ENCODE data around the gene SEPTIN2.
A peak's percentile ranks its signal among the peaks of the same experiment; 100 is the strongest.
"Not testable (repeated sequence)": the region's sequence is repeated elsewhere in the genome, so short reads cannot be mapped to it uniquely, and the experiment has no call there.

The SEPTIN2 gene

DNA sequence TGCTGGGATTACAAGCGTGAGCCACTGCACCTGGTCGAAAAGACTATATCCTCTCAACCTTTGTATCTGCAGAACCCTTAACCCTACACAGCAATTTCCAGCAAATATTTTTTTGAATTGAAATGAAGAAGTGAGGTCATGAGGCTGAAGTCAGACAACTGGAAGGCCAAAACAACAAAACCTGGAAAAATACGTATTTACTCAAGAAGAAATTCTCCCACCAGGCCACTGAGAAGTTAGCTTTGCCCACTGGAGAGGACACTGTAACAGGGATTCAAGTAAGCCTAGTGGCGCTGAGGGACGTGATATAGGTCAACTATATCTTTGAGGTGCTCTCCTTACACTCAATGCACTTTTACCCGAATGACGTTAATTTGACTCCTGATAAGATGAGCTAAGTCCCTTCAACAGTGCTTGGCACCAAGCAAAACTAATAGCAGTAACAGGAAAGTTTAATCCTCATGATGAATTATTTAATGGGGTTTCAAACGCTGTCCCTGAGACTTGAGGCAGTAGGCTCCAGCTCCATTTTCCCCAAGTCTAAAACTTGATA is 2.1 kb upstream of the SEPTIN2 start:
- no peak for DNase-seq (ENCODE audit: low spot score)

DNA sequence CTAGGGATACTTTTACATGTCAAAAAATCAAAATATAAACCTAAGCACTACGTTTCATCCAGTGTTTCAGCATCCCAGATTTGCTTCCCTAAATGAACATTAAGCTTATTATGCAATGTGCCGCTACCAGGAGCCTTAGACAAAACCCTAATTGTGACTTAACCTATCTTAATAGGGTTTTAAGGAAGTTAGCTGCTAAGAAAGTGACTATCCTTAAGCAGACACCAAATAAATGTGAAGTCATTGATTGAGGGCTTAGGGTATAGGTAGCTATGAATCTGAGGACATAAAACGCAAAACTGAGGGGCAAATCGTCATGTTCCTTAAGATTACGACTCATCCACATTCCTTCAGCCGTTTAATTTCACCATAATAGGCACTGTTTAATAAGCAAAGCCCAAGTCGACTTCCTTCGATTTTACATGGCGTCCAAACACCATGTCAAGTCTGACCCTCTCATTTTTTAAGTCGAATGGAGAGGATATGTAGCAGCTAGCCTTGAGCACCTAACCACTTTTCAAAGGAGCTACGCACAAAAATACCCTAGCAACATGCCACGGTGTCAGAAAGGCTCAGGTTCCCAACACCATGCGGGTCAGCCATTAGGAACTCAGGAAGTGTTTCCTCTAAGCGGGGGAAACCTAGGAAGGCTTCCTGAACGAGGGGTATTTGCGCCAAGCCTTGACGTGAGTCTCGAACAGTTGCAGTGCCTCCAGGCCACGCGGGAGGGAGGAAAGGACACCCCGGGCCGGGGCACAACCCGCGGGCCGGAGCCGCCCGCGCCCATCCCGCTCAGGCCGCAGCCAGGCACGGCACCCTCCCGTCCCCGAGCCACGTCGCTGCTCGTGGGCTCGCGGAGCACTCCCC is 1.3 kb upstream of the SEPTIN2 start:
- DNase-seq (ENCODE audit: low spot score): no peak

DNA sequence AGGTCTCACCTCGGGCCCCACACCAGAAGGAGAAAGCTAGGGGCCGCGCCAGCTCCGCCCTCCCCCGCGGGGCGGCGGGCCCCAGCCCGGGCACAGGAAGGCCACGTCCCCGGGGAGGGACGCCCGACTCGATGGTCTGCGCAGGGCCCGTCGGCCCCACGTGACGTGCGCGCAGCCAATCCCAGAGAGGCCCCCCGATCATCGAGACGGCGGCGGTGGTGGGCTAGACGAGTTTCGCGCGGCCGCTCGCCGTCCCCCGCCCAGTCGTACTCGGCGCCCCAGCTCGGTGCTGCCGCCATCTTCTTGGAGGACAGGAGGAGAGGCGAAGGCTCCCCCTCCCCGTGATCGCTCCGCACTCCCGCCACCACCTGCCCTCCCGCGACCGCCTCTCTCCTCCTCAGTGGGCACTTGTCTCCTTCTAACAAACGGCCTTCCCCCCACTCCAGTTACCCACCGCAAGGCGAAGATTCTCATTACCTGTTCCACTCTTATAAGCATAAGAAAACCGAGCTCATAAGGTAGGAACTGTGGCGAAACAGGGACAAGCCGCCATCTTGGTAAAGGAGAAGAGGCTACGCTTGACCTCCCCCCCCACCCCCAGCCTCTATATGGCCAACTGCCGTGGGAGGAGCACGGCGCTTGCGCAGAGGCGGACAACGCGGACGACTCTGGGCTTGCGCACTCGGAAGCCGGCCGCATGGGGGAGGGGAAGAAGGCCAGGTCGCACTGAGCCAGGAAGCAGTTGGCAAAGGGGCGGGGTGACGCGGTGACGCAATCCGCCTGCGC is 439 bp upstream of the SEPTIN2 start, which contains the start of gene HDLBP:
TSS of gene HDLBP (minus strand) at position 580 of the 786 bp plus-strand sequence. CDS start 48,803 bp downstream, outside the sequence.
- peak; percentile 98 for DNase-seq (ENCODE audit: low spot score)

DNA sequence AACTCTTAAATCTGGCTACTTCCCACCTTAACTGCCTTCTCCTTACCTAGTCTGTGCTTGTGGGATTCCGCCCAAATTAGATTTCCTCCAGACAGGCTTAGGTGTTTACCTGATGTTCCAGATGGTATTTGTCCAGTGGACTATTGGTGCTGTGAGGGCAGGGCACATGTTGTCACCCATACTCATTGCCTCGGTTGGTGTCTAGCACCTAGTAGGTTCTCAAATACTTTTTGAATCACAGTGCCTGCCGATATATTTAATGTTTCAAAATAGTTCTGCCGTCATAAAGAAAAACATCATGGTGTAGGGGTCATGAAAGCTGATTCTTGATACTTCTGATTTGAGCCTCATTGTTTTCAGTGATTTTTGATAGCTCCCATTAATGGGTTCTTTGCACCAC is 1.1 kb downstream of the SEPTIN2 start:
- no peak for DNase-seq (ENCODE audit: low spot score)

DNA sequence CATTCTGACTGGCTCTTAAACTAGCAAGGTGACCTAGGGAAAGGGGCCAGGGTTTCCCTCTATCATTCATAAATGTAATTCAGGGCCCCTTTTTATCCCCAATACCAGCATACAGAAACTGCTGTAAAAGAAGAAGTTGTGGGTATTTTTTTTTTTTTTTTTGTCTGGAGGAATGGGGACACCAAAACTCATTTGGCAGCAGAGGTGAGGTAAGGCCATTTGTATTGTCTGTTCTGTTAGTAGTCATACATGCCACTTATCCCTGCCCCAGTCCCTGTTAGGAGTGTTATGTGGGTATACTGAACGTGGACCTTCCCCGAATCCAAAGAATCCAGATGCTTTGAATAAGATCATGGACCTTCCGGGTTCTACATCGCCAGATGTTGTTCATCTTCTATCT is 1.7 kb downstream of the SEPTIN2 start:
- no peak for DNase-seq (ENCODE audit: low spot score)

DNA sequence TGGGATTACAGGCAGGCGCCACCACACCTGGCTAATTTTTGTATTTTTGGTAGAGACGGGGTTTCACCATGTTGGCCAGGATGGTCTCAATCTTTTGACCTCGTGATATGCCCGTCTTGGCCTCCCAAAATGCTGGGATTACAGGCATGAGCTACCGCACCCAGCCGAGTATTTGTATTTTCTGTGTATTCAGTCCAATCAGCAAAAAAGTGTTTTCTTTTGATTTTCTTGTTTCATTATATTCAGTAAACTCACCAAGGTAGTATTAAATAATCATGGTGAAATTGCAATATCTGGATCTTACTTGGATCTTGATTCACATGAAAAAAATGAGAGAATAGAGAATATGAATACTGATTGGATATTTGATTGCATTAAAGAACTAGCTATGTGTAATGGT is 3.1 kb downstream of the SEPTIN2 start:
- not testable (repeated sequence) for DNase-seq (ENCODE audit: low spot score)

DNA sequence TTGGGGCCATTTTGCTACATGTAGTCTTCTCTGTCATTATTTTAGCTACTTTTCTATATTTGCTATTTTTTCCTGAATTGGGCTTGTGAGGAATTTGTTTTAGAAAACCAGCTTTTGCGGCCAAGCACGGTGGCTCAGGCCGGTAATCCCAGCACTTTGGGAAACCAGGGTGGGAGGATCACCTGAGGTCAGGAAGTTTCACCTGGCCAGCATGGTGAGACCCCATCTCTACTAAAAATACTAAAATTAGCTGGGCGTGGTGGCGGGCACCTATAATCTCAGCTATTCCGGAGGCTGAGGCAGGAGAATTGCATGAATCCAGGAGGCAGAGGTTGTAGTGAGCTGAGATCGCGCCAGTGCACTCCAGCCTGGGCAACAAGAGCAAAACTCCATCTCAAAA is 4.7 kb downstream of the SEPTIN2 start:
- DNase-seq (ENCODE audit: low spot score): no peak

DNA sequence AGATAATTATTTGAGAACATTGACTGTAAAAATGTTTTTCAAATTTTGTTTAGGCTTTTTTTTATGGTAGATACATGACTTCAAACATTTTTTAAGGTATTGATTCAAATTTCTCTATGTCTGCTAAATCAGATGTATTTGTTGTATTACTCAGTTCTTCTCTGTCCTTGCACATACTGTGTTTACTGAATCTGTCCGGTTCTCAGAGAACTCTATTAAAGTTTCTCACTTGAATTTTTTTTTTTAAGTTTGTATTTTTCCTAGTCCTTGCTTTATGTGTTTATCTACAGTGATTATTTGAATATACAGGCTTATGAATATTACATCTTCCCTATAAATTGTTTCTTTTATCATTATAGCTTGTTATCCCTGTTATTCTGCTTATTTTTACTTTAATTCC is 5.3 kb downstream of the SEPTIN2 start:
- DNase-seq (ENCODE audit: low spot score): no peak

DNA sequence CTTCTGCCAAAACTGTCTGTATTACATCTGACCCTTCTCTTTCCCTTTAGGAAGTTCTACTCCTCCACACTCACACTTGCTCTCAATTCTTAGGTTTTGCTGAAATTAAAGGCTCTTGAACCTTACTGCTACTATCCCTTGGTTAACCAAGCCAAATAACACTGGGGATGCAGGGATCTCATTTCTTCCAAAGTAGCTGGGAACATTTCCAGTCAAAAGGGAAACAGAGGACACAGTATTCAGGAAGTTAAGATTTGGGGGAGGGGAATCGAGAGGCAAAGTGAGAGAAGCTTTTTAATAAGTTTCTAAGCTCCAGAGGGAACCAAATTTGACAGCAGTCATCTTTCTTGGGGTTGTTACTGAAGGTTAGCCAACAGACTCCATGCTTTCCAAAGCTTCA is 6.2 kb downstream of the SEPTIN2 start:
- DNase-seq (ENCODE audit: low spot score): no peak

DNA sequence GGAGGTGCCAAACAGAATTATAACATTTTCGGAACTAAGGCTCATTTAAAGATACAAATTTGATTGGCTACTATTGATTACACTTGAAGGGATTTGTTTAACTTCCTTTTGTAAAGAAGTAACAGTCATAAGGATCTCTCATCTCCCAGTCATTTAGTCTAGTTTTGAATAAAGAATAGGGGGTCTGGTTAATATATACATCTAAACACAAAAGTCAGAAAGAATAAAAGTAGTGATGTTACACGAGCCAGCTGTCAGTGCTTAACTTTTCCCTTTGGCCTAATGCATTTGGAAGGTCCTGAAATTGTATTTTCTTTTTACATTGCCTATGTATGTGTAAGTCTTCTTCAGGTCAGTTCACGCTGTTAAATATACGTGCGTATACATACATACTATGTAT is 8.1 kb downstream of the SEPTIN2 start:
- DNase-seq (ENCODE audit: low spot score): no peak

DNA sequence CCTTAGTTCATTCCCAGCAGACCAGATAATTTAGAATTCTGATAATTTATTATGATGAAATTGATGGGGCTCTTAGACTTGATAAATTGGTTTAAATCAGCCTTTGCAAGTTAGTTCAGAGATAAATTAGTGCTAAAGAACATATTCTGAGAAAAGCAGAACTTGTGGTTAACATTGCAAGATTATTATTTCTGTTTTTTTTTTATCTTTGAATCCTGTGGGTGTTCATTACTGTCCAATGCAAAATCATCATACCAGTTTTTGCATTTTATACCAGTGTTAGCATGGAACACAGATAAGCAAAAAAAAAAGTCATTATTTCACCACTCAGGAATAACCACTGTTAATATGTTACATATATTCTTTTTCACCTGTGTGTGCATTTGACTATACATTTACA is 9.1 kb downstream of the SEPTIN2 start:
- DNase-seq (ENCODE audit: low spot score): no peak

DNA sequence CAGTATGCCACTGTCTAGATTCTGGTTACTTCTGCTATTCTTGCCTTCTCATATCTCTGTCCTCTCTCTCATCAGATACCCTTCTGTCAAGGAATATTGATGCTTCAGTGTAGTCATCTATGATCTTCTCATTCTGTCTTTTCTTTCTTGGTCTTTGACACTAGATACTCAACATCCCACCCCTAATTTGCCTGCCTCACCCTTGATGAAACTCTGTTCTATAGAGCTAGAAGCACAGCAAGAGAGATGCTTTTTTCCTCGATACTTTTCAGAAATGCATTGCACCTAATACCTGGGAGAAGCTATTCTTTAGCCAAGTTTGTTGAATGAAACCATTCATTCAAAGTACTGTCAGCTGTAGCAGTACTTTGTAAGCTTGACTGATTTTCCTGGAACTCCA is 9.5 kb downstream of the SEPTIN2 start:
- DNase-seq (ENCODE audit: low spot score): no peak

DNA sequence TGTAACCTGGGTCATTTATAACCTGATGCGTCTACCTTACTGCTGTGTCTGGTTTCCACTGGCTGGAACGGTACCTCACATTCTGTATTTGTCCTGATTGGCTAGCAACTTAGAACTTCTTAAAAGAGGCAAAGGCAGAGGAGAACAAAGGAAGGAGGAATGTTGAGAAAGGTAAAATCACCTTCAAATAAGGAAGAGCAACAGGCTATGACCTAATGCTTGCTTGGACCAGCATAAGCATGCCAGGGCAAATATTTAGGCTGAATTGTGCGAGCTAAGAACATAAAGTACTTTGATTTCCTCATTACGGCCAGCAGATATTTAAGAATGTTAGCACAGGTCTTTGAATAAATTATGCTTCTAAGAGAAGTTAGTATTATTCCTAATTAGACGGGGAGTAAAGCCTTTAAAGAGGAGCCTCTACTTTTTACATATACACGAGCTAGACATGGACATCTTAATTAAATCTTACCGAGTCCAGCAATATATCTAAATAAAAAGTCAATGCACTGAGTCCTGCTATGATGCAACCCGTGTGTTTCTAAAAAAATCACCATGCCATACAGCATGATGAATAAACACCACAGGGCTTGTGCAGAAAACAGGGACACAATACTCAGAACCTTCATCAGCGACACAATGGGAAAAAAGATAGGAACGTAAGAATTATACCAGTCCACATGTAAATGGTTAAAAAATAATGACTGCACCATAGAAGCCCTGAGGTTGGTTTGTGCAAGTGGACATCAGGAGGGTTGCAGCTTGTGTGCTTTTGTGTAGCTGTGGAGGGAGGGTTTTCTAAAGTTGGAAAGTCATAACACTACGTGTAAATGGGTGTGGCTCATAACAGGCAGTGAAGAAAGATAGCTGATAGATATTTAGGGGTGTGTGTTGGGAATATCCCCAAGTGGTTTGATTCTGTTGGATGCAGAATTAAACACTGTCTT is 14.2 kb downstream of the SEPTIN2 start:
- no peak for DNase-seq (ENCODE audit: low spot score)

DNA sequence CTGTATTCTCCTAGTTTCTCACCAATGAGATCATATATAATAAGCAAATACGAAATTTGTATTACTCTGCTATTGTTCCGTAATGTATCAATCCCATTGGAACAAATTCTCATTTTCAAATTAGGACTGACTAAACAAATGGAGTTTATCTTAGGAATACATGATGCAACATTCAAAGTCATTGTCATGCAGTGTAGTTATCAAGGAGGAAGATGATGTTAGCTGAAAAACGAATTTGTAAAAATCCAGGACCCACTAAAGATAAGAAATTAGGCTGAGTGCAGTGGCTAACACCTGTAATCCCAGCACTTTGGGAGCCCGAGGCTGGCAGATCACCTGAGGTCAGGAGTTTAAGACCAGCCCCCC is 14.9 kb downstream of the SEPTIN2 start:
- no peak for DNase-seq (ENCODE audit: low spot score)

DNA sequence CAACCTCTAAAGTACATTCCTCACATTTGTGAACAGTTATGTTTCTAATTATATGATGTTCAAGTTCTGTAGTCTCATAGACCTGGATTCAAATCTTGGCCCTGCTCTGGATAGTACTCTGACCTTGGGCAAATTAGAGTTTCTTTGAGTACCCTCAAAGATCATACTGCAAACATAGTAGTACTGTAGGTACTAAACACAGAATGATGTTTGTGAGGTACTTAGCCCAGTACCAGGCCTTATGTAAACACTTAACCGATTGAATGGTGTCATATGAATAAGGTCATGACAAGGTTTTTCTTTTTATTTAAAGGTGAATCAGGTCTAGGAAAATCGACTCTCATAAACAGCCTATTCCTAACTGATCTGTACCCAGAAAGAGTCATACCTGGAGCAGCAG is 19.1 kb downstream of the SEPTIN2 start:
- no peak for DNase-seq (ENCODE audit: low spot score)

DNA sequence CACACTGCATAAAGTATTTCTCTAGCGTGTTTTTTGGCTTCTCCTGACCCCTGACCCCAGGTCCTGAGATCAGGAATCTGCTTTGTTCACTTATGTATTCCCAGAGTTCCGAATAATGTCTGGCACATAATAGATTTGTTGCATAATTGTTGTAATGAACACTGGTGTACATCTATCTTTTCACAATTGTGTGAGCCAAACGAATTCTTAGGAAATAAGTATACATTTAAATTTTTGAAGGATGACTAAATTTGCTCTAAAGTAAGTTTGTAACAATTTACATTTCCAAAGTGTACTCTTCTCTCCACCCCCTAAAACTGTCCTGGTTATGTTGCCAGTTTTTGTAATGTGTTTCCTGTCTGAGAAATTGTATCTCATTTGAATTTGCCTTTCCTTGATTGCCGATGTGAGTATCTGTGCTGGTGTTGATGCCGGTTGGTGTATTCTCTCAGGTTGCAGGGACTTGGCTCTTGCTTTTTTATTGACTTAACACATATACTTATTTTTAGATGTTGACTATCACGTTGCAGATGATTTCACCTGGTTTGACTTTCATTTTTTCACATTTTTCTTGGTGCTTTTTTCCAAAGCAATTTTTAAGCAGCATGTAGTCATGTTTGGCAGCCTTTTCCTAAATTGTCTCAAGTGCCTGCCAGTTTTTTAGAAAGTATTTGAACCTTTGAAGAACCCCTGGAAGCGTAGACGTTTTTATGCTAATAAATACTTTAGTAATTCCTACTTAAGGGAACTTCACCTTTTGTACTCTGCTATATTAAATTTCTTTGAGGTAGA is 24.3 kb downstream of the SEPTIN2 start:
- DNase-seq (ENCODE audit: low spot score): no peak

DNA sequence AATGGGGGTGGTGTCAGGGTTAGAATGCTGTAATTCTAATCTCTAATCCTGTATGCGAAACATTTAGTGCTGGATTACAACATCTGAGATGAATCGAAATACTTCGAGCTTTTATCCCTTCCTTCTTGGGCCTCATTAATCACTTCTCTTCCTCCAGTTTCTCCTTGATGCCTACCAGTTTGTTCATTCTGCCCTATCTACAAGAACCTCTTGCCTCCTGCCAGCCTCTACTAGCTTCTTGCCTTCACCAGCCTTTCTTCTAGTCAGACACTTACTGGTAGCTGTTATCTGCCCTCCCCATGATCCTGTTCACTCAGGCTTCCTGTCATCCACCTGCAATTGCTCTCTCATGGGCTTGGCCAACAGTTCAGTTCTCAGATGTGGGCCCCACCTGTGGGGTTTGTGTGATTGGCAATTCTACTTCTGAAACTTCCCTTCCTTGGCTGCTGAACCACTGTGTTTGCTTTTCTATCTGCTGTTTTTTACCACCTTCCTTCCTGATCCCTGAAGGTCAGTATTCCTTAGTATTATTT is 25.0 kb downstream of the SEPTIN2 start:
- no peak for DNase-seq (ENCODE audit: low spot score)

DNA sequence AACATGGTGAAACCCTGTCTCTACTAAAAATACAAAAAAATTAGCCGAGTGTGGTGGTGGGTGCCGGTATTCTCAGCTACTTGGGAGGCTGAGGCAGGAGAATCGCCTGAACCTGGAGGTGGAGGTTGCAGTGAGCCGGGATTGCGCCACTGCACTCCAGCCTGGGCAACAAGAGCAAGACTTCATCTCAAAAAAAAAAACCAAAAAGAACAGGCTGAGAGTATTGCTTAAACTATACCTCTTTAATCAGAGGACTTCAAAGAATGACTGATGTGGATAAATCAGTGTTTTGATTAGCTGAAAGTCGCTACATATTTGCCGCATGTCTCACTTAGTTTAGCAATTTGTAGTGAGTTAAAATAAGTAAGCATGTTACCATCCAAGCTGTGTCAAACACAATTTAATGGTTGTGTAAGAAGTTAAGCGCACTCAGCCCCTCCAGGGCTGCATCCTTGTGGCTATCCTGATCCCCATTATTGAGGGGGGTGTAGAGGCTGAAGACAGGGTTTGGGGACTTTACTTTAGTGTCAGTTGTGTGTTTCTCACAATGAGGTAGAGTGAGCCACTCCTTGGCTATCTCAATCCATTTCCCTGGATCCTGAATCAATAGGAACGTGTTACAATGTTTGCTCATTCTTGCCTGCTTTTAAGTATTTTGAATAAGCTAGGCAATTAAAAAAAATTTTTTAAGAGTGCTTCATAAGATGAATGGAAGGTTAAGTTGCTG is 29.4 kb downstream of the SEPTIN2 start:
- DNase-seq (ENCODE audit: low spot score): no peak

DNA sequence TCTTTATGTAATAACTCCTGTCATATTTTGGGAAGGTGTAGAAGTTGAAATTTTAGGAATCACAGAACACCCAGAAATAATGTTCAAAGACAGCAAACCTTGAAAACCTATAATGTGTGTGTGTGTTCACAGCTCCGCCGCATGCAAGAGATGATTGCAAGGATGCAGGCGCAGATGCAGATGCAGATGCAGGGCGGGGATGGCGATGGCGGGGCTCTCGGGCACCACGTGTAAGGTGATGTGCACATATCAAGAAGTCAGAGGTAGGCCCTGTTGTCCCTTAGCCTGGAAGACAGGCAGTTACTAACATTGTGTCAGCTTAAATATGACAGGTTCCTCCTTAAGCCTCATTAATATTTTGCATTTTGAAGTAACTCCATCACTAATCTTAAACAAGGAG is 34.2 kb downstream of the SEPTIN2 start:
- DNase-seq (ENCODE audit: low spot score): no peak

DNA sequence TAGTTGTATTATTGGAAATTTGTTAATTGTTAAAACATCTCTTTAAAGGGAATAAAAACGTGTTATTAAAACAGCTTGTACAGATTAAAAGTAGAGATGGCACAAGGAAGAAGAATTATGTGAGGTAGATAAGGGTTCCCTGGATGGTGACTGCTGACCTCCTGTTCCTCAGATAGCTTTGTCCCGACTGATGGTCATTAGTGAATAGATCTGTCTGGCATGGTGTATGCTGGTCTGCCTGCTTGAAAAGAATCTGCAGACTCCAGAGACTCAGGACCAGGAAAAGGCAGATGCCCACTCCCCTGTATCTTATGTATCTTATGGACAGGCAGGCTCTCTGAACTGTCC is 34.8 kb downstream of the SEPTIN2 start:
- DNase-seq (ENCODE audit: low spot score): no peak
